ENCODE measurements around the gene CETN3.
"Not testable (repeated sequence)": the region's sequence is repeated elsewhere in the genome, so short reads cannot be mapped to it uniquely, and the experiment has no call there.

CETN3 gene

GRCh38 chr5:90347462-90347861 is 62.1 kb downstream of the CETN3 start:
- H3K27me3 ChIP-seq (ENCODE audit: control insufficient read depth in 3 of 3, insufficient read depth in 3 of 3, low read depth in 1 of 3, low read length in 3 of 3), result no peaks in the 10 kb centered on the region
- no peaks in the 10 kb centered on the region for H3K9me3 ChIP-seq (replicated peaks in 1 of 2; ENCODE audit: control insufficient read depth in 2 of 2, insufficient read depth in 1 of 2, low read depth in 1 of 2, low read length in 2 of 2)
- H3K9ac ChIP-seq (ENCODE audit: low read depth, low read length, poor library complexity), result no peak overlapping the region
- no peak overlapping the region for H3K14ac ChIP-seq (ENCODE audit: low read length)
- H3K18ac ChIP-seq (ENCODE audit: low read length), result no peak overlapping the region
- H4K91ac ChIP-seq (ENCODE audit: low read depth, low read length, poor library complexity), result no peak overlapping the region
- H3K4ac ChIP-seq (ENCODE audit: low read length), result no peak overlapping the region
- H3K4me2 ChIP-seq (ENCODE audit: insufficient read depth, low read length, poor library complexity, severe bottlenecking), result no peak overlapping the region
- no peaks in the 10 kb centered on the region for H3K4me1 ChIP-seq (ENCODE audit: control insufficient read depth in 2 of 2, insufficient read depth in 1 of 2, low read depth in 1 of 2, low read length in 2 of 2)
- H2BK15ac ChIP-seq (ENCODE audit: low read length), result no peak overlapping the region
- no peak overlapping the region for H2BK12ac ChIP-seq (ENCODE audit: low read length)
- H2BK120ac ChIP-seq (ENCODE audit: low read depth, low read length), result no peak overlapping the region
- H3K23ac ChIP-seq (ENCODE audit: low read depth, low read length, poor library complexity), result no peak overlapping the region
- H2BK5ac ChIP-seq (ENCODE audit: low read length), result no peak overlapping the region
- no peak overlapping the region for H3K4me3 ChIP-seq (ENCODE audit: low read length in 2 of 2)
- no peaks in the 10 kb centered on the region for H3K36me3 ChIP-seq (replicated peaks in 1 of 2; ENCODE audit: control insufficient read depth in 2 of 2, insufficient read depth in 2 of 2, low read length in 2 of 2)
- no peak overlapping the region for H4K8ac ChIP-seq (ENCODE audit: low read depth, low read length)
- DNase-seq (ENCODE audit: low spot score), result no peak
- H3K79me1 ChIP-seq (ENCODE audit: low read depth, low read length), result no peaks in the 10 kb centered on the region
- H2AK5ac ChIP-seq (ENCODE audit: low read depth, low read length), result no peak overlapping the region
- no peak overlapping the region for H3K27ac ChIP-seq (replicated peaks; ENCODE audit: low read length)
- H2AFZ ChIP-seq (ENCODE audit: low read length), result no peak overlapping the region

GRCh38 chr5:90345684-90346083 is 63.9 kb downstream of the CETN3 start:
- no CpG with 5 or more reads among the region's 1 CpG for WGBS, 2 donors (ENCODE audit: extremely low coverage in 2 of 2, insufficient read length in 2 of 2, insufficient replicate concordance in 1 of 2)
- H3K36me3 ChIP-seq (replicated peaks in 1 of 2; ENCODE audit: control insufficient read depth in 2 of 2, insufficient read depth in 2 of 2, low read length in 2 of 2), result no peaks in the 10 kb centered on the region
- H4K8ac ChIP-seq (ENCODE audit: low read depth, low read length), result no peak overlapping the region
- no peak for DNase-seq (ENCODE audit: low spot score)
- H3K4ac ChIP-seq (ENCODE audit: low read length), result no peak overlapping the region
- H3K4me2 ChIP-seq (ENCODE audit: insufficient read depth, low read length, poor library complexity, severe bottlenecking), result no peak overlapping the region
- no peak overlapping the region for H3K14ac ChIP-seq (ENCODE audit: low read length)
- H3K18ac ChIP-seq (ENCODE audit: low read length), result no peak overlapping the region
- H3K27ac ChIP-seq (replicated peaks; ENCODE audit: low read length), result no peak overlapping the region
- no peaks in the 10 kb centered on the region for H3K27me3 ChIP-seq (ENCODE audit: control insufficient read depth in 3 of 3, insufficient read depth in 3 of 3, low read depth in 1 of 3, low read length in 3 of 3)
- H3K79me1 ChIP-seq (ENCODE audit: low read depth, low read length), result no peaks in the 10 kb centered on the region
- no peak overlapping the region for H3K9ac ChIP-seq (ENCODE audit: low read depth, low read length, poor library complexity)
- no peak overlapping the region for H2BK15ac ChIP-seq (ENCODE audit: low read length)
- no peak overlapping the region for H4K91ac ChIP-seq (ENCODE audit: low read depth, low read length, poor library complexity)
- H2AFZ ChIP-seq (ENCODE audit: low read length), result no peak overlapping the region
- H3K9me3 ChIP-seq (replicated peaks in 1 of 2; ENCODE audit: control insufficient read depth in 2 of 2, insufficient read depth in 1 of 2, low read depth in 1 of 2, low read length in 2 of 2), result no peaks in the 10 kb centered on the region
- H2BK120ac ChIP-seq (ENCODE audit: low read depth, low read length), result no peak overlapping the region
- no peak overlapping the region for H3K4me3 ChIP-seq (ENCODE audit: low read length in 2 of 2)
- no peaks in the 10 kb centered on the region for H3K4me1 ChIP-seq (ENCODE audit: control insufficient read depth in 2 of 2, insufficient read depth in 1 of 2, low read depth in 1 of 2, low read length in 2 of 2)
- H2BK12ac ChIP-seq (ENCODE audit: low read length), result no peak overlapping the region
- no peak overlapping the region for H3K23ac ChIP-seq (ENCODE audit: low read depth, low read length, poor library complexity)
- H2BK5ac ChIP-seq (ENCODE audit: low read length), result no peak overlapping the region
- no peak overlapping the region for H2AK5ac ChIP-seq (ENCODE audit: low read depth, low read length)

- Histone ChIP-seq H2BK15ac (ENCODE audit: low read length) (no peak overlapping the region), H3K4me2 (ENCODE audit: insufficient read depth, low read length, poor library complexity, severe bottlenecking) (no peak overlapping the region), H3K36me3 (replicated peaks in 1 of 2; ENCODE audit: control insufficient read depth in 2 of 2, insufficient read depth in 2 of 2, low read length in 2 of 2) (no peaks in the 10 kb centered on the region), H4K91ac (ENCODE audit: low read depth, low read length, poor library complexity) (no peak overlapping the region), H3K27ac (replicated peaks; ENCODE audit: low read length) (no peak overlapping the region), H3K9me3 (replicated peaks in 1 of 2; ENCODE audit: control insufficient read depth in 2 of 2, insufficient read depth in 1 of 2, low read depth in 1 of 2, low read length in 2 of 2) (no peaks in the 10 kb centered on the region), H3K4ac (ENCODE audit: low read length) (no peak overlapping the region), H2BK120ac (ENCODE audit: low read depth, low read length) (no peak overlapping the region), H2BK12ac (ENCODE audit: low read length) (no peak overlapping the region), H2BK5ac (ENCODE audit: low read length) (no peak overlapping the region), H3K4me3 (ENCODE audit: low read length in 2 of 2) (no peak overlapping the region), H3K23ac (ENCODE audit: low read depth, low read length, poor library complexity) (no peak overlapping the region), H3K79me1 (ENCODE audit: low read depth, low read length) (no peaks in the 10 kb centered on the region), H3K18ac (ENCODE audit: low read length) (no peak overlapping the region), H3K4me1 (ENCODE audit: control insufficient read depth in 2 of 2, insufficient read depth in 1 of 2, low read depth in 1 of 2, low read length in 2 of 2) (no peaks in the 10 kb centered on the region), H3K9ac (ENCODE audit: low read depth, low read length, poor library complexity) (no peak overlapping the region), H4K8ac (ENCODE audit: low read depth, low read length) (no peak overlapping the region), H2AFZ (ENCODE audit: low read length) (no peak overlapping the region), H3K14ac (ENCODE audit: low read length) (no peak overlapping the region), H2AK5ac (ENCODE audit: low read depth, low read length) (no peak overlapping the region), H3K27me3 (ENCODE audit: control insufficient read depth in 3 of 3, insufficient read depth in 3 of 3, low read depth in 1 of 3, low read length in 3 of 3) (no peaks in the 10 kb centered on the region)
- no peak for DNase-seq (ENCODE audit: low spot score)
- WGBS, 2 donors (ENCODE audit: extremely low coverage in 2 of 2, insufficient read length in 2 of 2, insufficient replicate concordance in 1 of 2), result no CpG with 5 or more reads among the region's 1 CpG
These were observed 64.9 kb downstream of the CETN3 start for GRCh38 chr5:90344689-90345088.

- not testable (repeated sequence) for H3K18ac ChIP-seq (ENCODE audit: low read length); H3K14ac ChIP-seq (ENCODE audit: low read length); H2AK5ac ChIP-seq (ENCODE audit: low read depth, low read length); H2BK120ac ChIP-seq (ENCODE audit: low read depth, low read length); H3K9me3 ChIP-seq (replicated peaks in 1 of 2; ENCODE audit: control insufficient read depth in 2 of 2, insufficient read depth in 1 of 2, low read depth in 1 of 2, low read length in 2 of 2); H4K91ac ChIP-seq (ENCODE audit: low read depth, low read length, poor library complexity); H2BK12ac ChIP-seq (ENCODE audit: low read length); H3K23ac ChIP-seq (ENCODE audit: low read depth, low read length, poor library complexity); H3K36me3 ChIP-seq (replicated peaks in 1 of 2; ENCODE audit: control insufficient read depth in 2 of 2, insufficient read depth in 2 of 2, low read length in 2 of 2); H3K4me1 ChIP-seq (ENCODE audit: control insufficient read depth in 2 of 2, insufficient read depth in 1 of 2, low read depth in 1 of 2, low read length in 2 of 2); H3K4me3 ChIP-seq (ENCODE audit: low read length in 2 of 2); H4K8ac ChIP-seq (ENCODE audit: low read depth, low read length); H2BK15ac ChIP-seq (ENCODE audit: low read length); DNase-seq (ENCODE audit: low spot score); H3K27ac ChIP-seq (replicated peaks; ENCODE audit: low read length); H3K9ac ChIP-seq (ENCODE audit: low read depth, low read length, poor library complexity); H3K79me1 ChIP-seq (ENCODE audit: low read depth, low read length); H3K27me3 ChIP-seq (ENCODE audit: control insufficient read depth in 3 of 3, insufficient read depth in 3 of 3, low read depth in 1 of 3, low read length in 3 of 3); H2BK5ac ChIP-seq (ENCODE audit: low read length); H3K4me2 ChIP-seq (ENCODE audit: insufficient read depth, low read length, poor library complexity, severe bottlenecking); H2AFZ ChIP-seq (ENCODE audit: low read length); H3K4ac ChIP-seq (ENCODE audit: low read length)
- WGBS, 2 donors (ENCODE audit: extremely low coverage in 2 of 2, insufficient read length in 2 of 2, insufficient replicate concordance in 1 of 2), result no CpG with 5 or more reads among the region's 6 CpGs
These were observed 65.8 kb downstream of the CETN3 start for GRCh38 chr5:90343731-90344130.

Data from neuronal stem cell (in vitro differentiated cells).